Activated CD4-positive, alpha-beta T cell treated with anti-CD3 and anti-CD28 coated beads, Interleukin-2, amount 10 ng/mL, durations not matched to agents 7 days and 5 days (primary cell): Measurements from ENCODE around the gene IL36RN. TPM values are rescaled to one million over a fixed set of nuclear protein-coding genes. Genes with fewer than 3 reads are reported as not detected.
A peak's percentile ranks its signal among the peaks of the same experiment; 100 is the strongest.
"Not testable (repeated sequence)": the region's sequence is repeated elsewhere in the genome, so short reads cannot be mapped to it uniquely, and the experiment has no call there.

ENCODE experiments used
- CTCF ChIA-PET: fragments of 350-600 bp; sonication (Branson Sonifier 250); formaldehyde crosslinking; loops from one replicate; lab custom pipeline; 2021; ENCODE audit warnings: antibody characterized with exemption; lab: Charles Lee
- POLR2A ChIA-PET: fragments of 350-600 bp; sonication (Branson Sonifier 250); formaldehyde crosslinking; loops from one replicate; lab custom pipeline; 2021; ENCODE audit warnings: antibody characterized with exemption; lab: Charles Lee
- DNase-seq: peaks from one replicate; pipeline ENCODE4 v3.0.0-alpha.2; 2020
- H3K27ac Mint-ChIP-seq: one replicate; pipeline ENCODE4 v1.8.0; 2021; ENCODE audit warnings: mild to moderate bottlenecking, moderate library complexity, mixed read lengths
- H3K27me3 Mint-ChIP-seq: one replicate; pipeline ENCODE4 v1.8.0; 2021; ENCODE audit warnings: mixed read lengths
- H3K36me3 Mint-ChIP-seq: one replicate; pipeline ENCODE4 v1.8.0; 2021; ENCODE audit warnings: low read depth, mixed read lengths
- H3K4me1 Mint-ChIP-seq: one replicate; pipeline ENCODE4 v1.8.0; 2021; ENCODE audit warnings: mixed read lengths
- H3K4me3 Mint-ChIP-seq: one replicate; pipeline ENCODE4 v1.8.0; 2021; ENCODE audit warnings: mild to moderate bottlenecking, moderate library complexity, mixed read lengths
- H3K9me3 Mint-ChIP-seq: one replicate; pipeline ENCODE4 v1.8.0; 2021; ENCODE audit warnings: mixed read lengths
- total RNA-seq, 2 experiments: library from RNA; stranded (reverse); gene quantifications; one replicate each; pipeline ENCODE4 v1.2.3, GENCODE V29; 2021

IL36RN gene
- total RNA-seq, 2 experiments from 2014 or later = not detected

DNA sequence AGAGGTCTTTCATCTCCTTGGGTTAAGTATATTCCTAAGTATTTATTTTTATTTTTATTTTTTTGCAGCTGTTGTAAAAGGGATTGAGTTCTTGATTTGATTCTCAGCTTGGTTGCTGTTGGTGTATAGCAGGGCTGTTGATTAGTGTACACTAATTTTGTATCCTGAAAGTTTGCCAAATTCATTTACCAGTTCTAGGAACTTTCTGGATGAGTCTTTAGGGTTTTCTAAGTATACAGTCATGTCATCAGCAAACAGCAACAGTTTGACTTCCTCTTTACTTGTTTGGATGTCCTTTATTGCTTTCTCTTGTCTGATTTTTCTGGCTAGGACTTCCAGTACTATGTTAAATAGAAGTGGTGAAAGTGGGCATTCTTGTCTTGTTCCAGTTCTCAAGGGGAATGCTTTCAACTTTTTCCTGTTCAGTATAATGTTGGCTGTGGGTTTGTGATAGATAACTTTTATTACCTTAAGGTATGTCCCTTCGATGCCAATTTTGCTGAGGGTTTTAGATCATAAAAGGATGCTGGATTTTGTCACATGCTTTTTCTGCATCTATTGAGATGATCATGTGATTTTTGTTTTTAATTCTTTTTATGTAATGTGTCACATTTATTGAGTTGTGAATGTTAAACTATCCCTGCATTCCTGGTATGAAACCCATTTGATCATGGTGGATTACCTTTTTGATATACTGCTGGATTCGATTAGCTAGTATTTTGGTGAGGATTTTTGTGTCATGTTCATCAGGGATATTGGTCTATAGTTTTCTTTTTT, 38.0 kb downstream of the IL36RN start:
- H3K4me3 Mint-ChIP-seq, POLR2A ChIA-PET, H3K27me3 Mint-ChIP-seq, DNase-seq: not testable (repeated sequence)
- Mint-ChIP-seq H3K9me3 (peaks cover 12% of the 10 kb centered on the region), H3K4me1 (peaks cover 24% of the 10 kb centered on the region), H3K36me3 (peaks cover 20% of the 10 kb centered on the region), H3K27ac (peak overlapping the region; percentile 84)
- CTCF ChIA-PET = interaction anchor here (1.2 to 1.9 kb wide), 4 partner anchors 12 to 78 kb away, joined by 3 to 6 read pairs (median 5); partner anchors contain the start of gene PSD4

GRCh38 chr2:113098041-113098440, 39.0 kb downstream of the IL36RN start:
- peak; percentile 35 for DNase-seq
- peak overlapping the region; percentile 55 for H3K4me3 Mint-ChIP-seq
- peaks cover 20% of the 10 kb centered on the region for H3K9me3 Mint-ChIP-seq
- peaks cover 23% of the 10 kb centered on the region for H3K36me3 Mint-ChIP-seq
- ChIA-PET CTCF (interaction anchor here (0.8 to 1.9 kb wide), 9 partner anchors 9 to 77 kb away, joined by 3 to 6 read pairs (median 4); partner anchors contain the start of gene PSD4), POLR2A (interaction anchor here (0.7 kb wide), 1 partner anchor 1044 kb away, joined by 3 read pairs; no protein-coding TSS in a partner anchor)
- H3K27me3 Mint-ChIP-seq = peaks cover 5% of the 10 kb centered on the region
- H3K4me1 Mint-ChIP-seq = peaks cover 29% of the 10 kb centered on the region
- H3K27ac Mint-ChIP-seq = peak overlapping the region; percentile 84

GRCh38 chr2:113098532-113098931, 39.5 kb downstream of the IL36RN start:
- Mint-ChIP-seq H3K4me1 (peaks cover 32% of the 10 kb centered on the region), H3K9me3 (peaks cover 24% of the 10 kb centered on the region), H3K36me3 (peaks cover 28% of the 10 kb centered on the region), H3K27me3 (peaks cover 5% of the 10 kb centered on the region), H3K27ac (peak overlapping the region; percentile 84), H3K4me3 (peak overlapping the region; percentile 55)
- POLR2A ChIA-PET = no interaction called here
- DNase-seq = no peak
- CTCF ChIA-PET = interaction anchor here (0.8 to 1.9 kb wide), 9 partner anchors 9 to 76 kb away, joined by 3 to 6 read pairs (median 4); partner anchors contain the start of gene PSD4

GRCh38 chr2:113102133-113102532, 43.1 kb downstream of the IL36RN start:
- Mint-ChIP-seq H3K4me1 (peaks cover 40% of the 10 kb centered on the region), H3K27ac (no peak overlapping the region), H3K4me3 (no peak overlapping the region), H3K36me3 (peaks cover 25% of the 10 kb centered on the region), H3K9me3 (peaks cover 22% of the 10 kb centered on the region), H3K27me3 (peaks cover 3% of the 10 kb centered on the region)
- CTCF ChIA-PET = interaction anchor here (0.8 to 4.0 kb wide), 7 partner anchors 8 to 103 kb away, joined by 3 to 16 read pairs (median 5); partner anchors contain the start of gene PSD4
- POLR2A ChIA-PET = no interaction called here
- no peak for DNase-seq

DNA sequence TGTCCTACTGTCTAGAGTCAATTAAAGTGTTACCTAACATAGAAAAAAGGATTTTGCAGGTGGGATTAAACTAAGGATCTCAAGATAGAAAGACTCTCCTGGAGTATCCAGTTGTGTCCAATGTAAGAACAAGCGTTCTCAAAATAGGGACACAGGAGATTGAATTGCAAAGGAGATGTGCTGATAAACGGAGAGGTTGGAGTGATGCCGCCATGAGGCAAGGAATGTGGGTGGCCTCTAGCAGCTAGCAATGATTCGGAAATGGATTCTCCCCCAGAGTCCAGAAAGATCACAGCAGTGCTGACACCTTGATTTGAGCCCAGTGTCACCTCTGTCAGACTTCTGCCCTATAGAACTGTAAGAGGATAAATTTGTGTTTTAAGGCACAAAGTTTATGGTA, 44.3 kb downstream of the IL36RN start:
- DNase-seq = no peak
- H3K4me1 Mint-ChIP-seq = peaks cover 29% of the 10 kb centered on the region
- peaks cover 16% of the 10 kb centered on the region for H3K9me3 Mint-ChIP-seq
- peaks cover 16% of the 10 kb centered on the region for H3K36me3 Mint-ChIP-seq
- H3K4me3 Mint-ChIP-seq = no peak overlapping the region
- peaks cover 3% of the 10 kb centered on the region for H3K27me3 Mint-ChIP-seq
- ChIA-PET CTCF (interaction anchor here (0.7 to 4.0 kb wide), 5 partner anchors 13 to 116 kb away, joined by 3 to 16 read pairs (median 5); partner anchors contain the start of gene PSD4), POLR2A (no interaction called here)
- H3K27ac Mint-ChIP-seq = no peak overlapping the region

DNA sequence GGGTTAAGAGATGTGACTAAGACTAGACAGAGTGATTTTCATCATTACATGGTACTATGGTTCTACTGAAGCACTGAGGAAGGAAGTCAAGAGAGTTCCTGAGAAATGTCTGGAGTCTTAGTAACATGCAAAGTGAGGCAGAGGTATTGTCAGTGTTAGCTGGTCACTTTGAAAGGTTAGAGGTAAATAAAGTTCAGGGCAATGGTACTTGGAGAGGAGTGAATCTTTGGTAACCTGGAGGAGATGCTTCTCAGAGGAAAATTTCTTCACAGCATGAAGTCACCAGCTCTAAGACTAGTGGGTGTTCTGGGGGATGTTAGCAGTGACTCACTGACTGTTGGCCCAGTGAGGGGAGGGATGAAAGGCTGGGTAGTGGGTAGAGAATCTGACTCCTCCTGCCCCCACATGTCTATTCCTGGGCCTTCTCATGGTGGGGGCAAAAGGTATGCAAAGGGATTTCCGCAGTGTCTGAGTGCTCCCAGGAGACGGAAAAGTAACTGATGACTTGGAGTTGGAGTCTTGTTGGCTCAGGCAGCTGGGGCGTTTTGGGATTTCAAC, 45.1 kb downstream of the IL36RN start:
- Mint-ChIP-seq H3K4me3 (no peak overlapping the region), H3K4me1 (peaks cover 26% of the 10 kb centered on the region), H3K36me3 (peaks cover 14% of the 10 kb centered on the region), H3K27me3 (peaks cover 4% of the 10 kb centered on the region), H3K9me3 (peaks cover 16% of the 10 kb centered on the region), H3K27ac (no peak overlapping the region)
- ChIA-PET POLR2A (interaction anchor here (0.6 kb wide), 1 partner anchor 34 kb away, joined by 9 read pairs; no protein-coding TSS in a partner anchor), CTCF (interaction anchor here (0.7 to 4.0 kb wide), 9 partner anchors 13 to 116 kb away, joined by 3 to 16 read pairs (median 4); partner anchors contain the start of gene PSD4)
- DNase-seq = no peak

- Mint-ChIP-seq H3K36me3 (peaks cover 14% of the 10 kb centered on the region), H3K27me3 (peaks cover 8% of the 10 kb centered on the region), H3K27ac (no peak overlapping the region), H3K9me3 (peaks cover 16% of the 10 kb centered on the region), H3K4me1 (peaks cover 26% of the 10 kb centered on the region), H3K4me3 (no peak overlapping the region)
- CTCF ChIA-PET = interaction anchor here (0.6 to 2.6 kb wide), 8 partner anchors 12 to 286 kb away, joined by 3 to 11 read pairs (median 4); partner anchors contain the start of gene PSD4
- POLR2A ChIA-PET = no interaction called here
- DNase-seq = no peak
Observed at GRCh38 chr2:113105047-113105785, 46.2 kb downstream of the IL36RN start.

GRCh38 chr2:113111121-113111520, 52.1 kb downstream of the IL36RN start:
- Mint-ChIP-seq H3K4me1 (no peaks in the 10 kb centered on the region), H3K4me3 (no peak overlapping the region), H3K27ac (no peak overlapping the region), H3K27me3 (peaks cover 8% of the 10 kb centered on the region), H3K9me3 (no peaks in the 10 kb centered on the region), H3K36me3 (no peaks in the 10 kb centered on the region)
- ChIA-PET CTCF (interaction anchor here (1.5 to 3.0 kb wide), 2 partner anchors 9 to 15 kb away, joined by 4 to 13 read pairs; no protein-coding TSS in a partner anchor), POLR2A (no interaction called here)
- DNase-seq = no peak

GRCh38 chr2:113111823-113112287, 52.9 kb downstream of the IL36RN start:
- Mint-ChIP-seq H3K4me1 (peaks cover 5% of the 10 kb centered on the region), H3K4me3 (no peak overlapping the region), H3K27me3 (peaks cover 7% of the 10 kb centered on the region), H3K27ac (no peak overlapping the region), H3K36me3 (no peaks in the 10 kb centered on the region), H3K9me3 (no peaks in the 10 kb centered on the region)
- no peak for DNase-seq
- POLR2A ChIA-PET = no interaction called here
- CTCF ChIA-PET = interaction anchor here (1.1 to 3.0 kb wide), 3 partner anchors 9 to 14 kb away, joined by 3 to 13 read pairs (median 4); no protein-coding TSS in a partner anchor

DNA sequence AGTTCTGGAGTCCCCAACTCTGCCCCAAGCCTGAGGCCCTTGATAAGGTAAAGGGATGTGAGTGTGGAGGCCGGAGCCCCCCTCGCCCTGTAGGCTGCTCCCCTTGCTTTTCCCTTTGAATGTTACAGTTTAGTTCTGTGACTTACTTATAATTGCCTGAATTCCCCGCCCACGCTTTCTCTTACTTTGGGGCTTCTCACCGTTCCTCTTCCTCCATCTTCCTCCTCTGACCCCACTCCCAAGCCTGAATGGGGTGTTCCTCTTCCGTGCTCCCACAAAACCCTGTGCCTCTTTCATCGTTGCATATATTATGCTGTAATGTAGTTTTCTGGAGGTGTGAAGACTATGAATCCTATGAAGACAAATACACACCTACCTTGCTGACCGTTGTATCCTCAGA, 53.4 kb downstream of the IL36RN start:
- ChIA-PET CTCF (interaction anchor here (0.8 to 3.0 kb wide), 4 partner anchors 12 to 87 kb away, joined by 3 to 13 read pairs (median 4); no protein-coding TSS in a partner anchor), POLR2A (no interaction called here)

GRCh38 chr2:113112871-113113270, 53.9 kb downstream of the IL36RN start:
- H3K27me3 Mint-ChIP-seq = peaks cover 5% of the 10 kb centered on the region
- POLR2A ChIA-PET = no interaction called here
- no peak overlapping the region for H3K27ac Mint-ChIP-seq

More for the DNA sequence above, 53.4 kb downstream of the IL36RN start:
- no peak overlapping the region for H3K4me3 Mint-ChIP-seq
- no peaks in the 10 kb centered on the region for H3K9me3 Mint-ChIP-seq
- H3K27me3 Mint-ChIP-seq = peaks cover 5% of the 10 kb centered on the region
- peaks cover 10% of the 10 kb centered on the region for H3K4me1 Mint-ChIP-seq
- no peak overlapping the region for H3K27ac Mint-ChIP-seq
- no peak for DNase-seq
- no peaks in the 10 kb centered on the region for H3K36me3 Mint-ChIP-seq

GRCh38 chr2:113113807-113114206, 54.8 kb downstream of the IL36RN start:
- POLR2A ChIA-PET = no interaction called here
- H3K4me1 Mint-ChIP-seq = peaks cover 10% of the 10 kb centered on the region
- H3K27me3 Mint-ChIP-seq = peaks cover 5% of the 10 kb centered on the region
- no peak overlapping the region for H3K27ac Mint-ChIP-seq
- no peaks in the 10 kb centered on the region for H3K9me3 Mint-ChIP-seq
- H3K4me3 Mint-ChIP-seq = no peak overlapping the region
- DNase-seq = no peak
- CTCF ChIA-PET = interaction anchor here (0.7 to 3.0 kb wide), 4 partner anchors 12 to 38 kb away, joined by 3 to 13 read pairs (median 5); no protein-coding TSS in a partner anchor
- no peaks in the 10 kb centered on the region for H3K36me3 Mint-ChIP-seq

More at GRCh38 chr2:113112871-113113270, 53.9 kb downstream of the IL36RN start:
- Mint-ChIP-seq H3K4me3 (no peak overlapping the region), H3K4me1 (peaks cover 10% of the 10 kb centered on the region), H3K9me3 (no peaks in the 10 kb centered on the region), H3K36me3 (no peaks in the 10 kb centered on the region)
- no peak for DNase-seq
- CTCF ChIA-PET = interaction anchor here (0.8 to 3.0 kb wide), 4 partner anchors 13 to 86 kb away, joined by 3 to 13 read pairs (median 5); no protein-coding TSS in a partner anchor
